Activated naive CD4-positive, alpha-beta T cell treated with anti-CD3 and anti-CD28 coated beads for 36 hours (primary cell): ENCODE measurements around the gene DNAH8. TPM values are rescaled to one million over a fixed set of nuclear protein-coding genes. Genes with fewer than 3 reads are reported as not detected.
A peak's percentile ranks its signal among the peaks of the same experiment; 100 is the strongest.

Source experiments
- CTCF ChIA-PET: fragments of 350-600 bp; sonication (Branson Sonifier 250); formaldehyde crosslinking; loops from one replicate; lab custom pipeline; 2021; ENCODE audit warnings: antibody characterized with exemption; lab: Charles Lee
- DNase-seq: peaks from one replicate; pipeline ENCODE4 v3.0.0-alpha.2; 2020
- H3K27ac Mint-ChIP-seq: one replicate; pipeline ENCODE4 v1.8.0; 2021; ENCODE audit warnings: mild to moderate bottlenecking, mixed read lengths
- H3K27me3 Mint-ChIP-seq: one replicate; pipeline ENCODE4 v1.8.0; 2021; ENCODE audit warnings: low read depth, mixed read lengths
- H3K36me3 Mint-ChIP-seq: one replicate; pipeline ENCODE4 v1.8.0; 2021; ENCODE audit warnings: low read depth, mixed read lengths
- H3K4me1 Mint-ChIP-seq: one replicate; pipeline ENCODE4 v1.8.0; 2021; ENCODE audit warnings: low read depth, mixed read lengths
- H3K4me3 Mint-ChIP-seq: one replicate; pipeline ENCODE4 v1.8.0; 2021; ENCODE audit warnings: mild to moderate bottlenecking, moderate library complexity, mixed read lengths
- H3K9me3 Mint-ChIP-seq: one replicate; pipeline ENCODE4 v1.8.0; 2021; ENCODE audit warnings: mixed read lengths
- intact Hi-C: fragments of 100-400 bp; cut with micrococcal nuclease; formaldehyde crosslinking; loops from one replicate; pipeline ENCODE4 v1.15.1; 2023
- total RNA-seq, 2 experiments: library from RNA; stranded (reverse); gene quantifications; one replicate each; pipeline ENCODE4 v1.2.3, GENCODE V29; 2021

The DNAH8 gene
- total RNA-seq, 2 experiments from 2014 or later: 0.07 to 0.15 TPM

DNA sequence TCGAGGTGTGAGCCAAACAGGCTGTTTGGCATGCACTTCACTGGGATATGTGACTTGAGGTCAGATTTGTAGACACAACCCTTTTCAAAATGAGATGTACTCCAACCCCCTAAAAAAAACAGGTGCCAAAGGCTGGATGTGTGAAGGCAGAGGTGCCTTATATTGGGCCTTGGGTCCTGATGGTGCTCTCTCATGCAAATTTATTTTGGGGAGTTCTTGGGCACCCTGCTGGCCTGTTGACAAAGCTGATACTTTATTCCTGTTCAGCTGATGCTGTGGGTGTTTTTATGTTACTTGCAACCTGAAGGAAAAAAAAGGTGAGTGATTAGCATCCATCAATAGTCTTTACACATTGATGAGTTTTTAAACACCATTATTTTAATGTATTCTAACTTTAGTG is 121.5 kb downstream of the DNAH8 start:
- Mint-ChIP-seq H3K9me3 (no peaks in the 10 kb centered on the region), H3K27ac (no peak overlapping the region), H3K36me3 (no peaks in the 10 kb centered on the region), H3K4me3 (no peak overlapping the region), H3K4me1 (no peaks in the 10 kb centered on the region), H3K27me3 (peaks cover 4% of the 10 kb centered on the region)
- CTCF ChIA-PET: no interaction called here
- DNase-seq: no peak
- intact Hi-C loops: no loop called here

DNA sequence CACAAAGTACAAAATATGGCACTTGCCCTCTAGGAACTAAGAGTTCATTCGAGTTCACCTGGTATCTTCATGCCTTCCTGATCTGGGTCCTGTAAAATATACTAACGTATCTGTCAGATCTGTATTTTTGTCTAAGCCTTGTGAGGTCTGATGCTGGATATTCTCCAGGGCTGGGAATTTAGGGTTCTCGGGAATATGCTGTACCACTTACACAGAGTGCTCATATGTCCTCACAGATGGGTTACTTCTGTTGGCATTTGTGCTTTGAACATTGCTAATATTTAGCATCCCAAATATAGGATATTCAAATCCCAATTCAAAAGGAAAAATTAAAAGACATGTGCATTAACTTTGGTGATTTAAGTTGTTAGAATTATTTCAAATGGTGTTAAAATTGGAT is 122.0 kb downstream of the DNAH8 start:
- intact Hi-C loops: no loop called here
- Mint-ChIP-seq H3K27ac (no peak overlapping the region), H3K27me3 (peaks cover 4% of the 10 kb centered on the region)

DNA sequence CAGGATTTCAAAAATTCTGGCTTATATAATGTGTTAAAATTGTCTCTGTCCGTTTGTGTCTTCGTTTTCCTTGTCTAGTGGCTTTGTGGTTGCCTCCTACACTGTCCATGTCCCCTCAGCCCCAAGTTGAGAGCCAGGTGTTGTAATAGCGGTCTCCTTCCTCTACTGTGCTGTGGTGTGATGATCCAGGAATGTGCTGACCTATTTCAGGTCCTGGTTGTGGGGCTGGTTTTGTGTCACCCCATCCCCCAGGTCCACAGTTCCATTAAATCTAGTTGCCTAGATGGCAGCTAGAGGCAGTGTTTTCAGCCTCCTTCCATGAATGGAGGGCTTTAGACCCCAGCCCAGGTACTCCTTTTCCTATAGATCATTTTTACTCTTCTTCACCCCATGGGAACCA is 128.7 kb downstream of the DNAH8 start:
- Mint-ChIP-seq H3K27ac (no peak overlapping the region), H3K4me1 (peaks cover 7% of the 10 kb centered on the region), H3K9me3 (no peaks in the 10 kb centered on the region), H3K36me3 (no peaks in the 10 kb centered on the region), H3K27me3 (peaks cover 7% of the 10 kb centered on the region), H3K4me3 (no peak overlapping the region)
- no peak for DNase-seq
- CTCF ChIA-PET: no interaction called here
- intact Hi-C loops: no loop called here

More for the DNA sequence above, 122.0 kb downstream of the DNAH8 start:
- H3K36me3 Mint-ChIP-seq: no peaks in the 10 kb centered on the region
- no peaks in the 10 kb centered on the region for H3K9me3 Mint-ChIP-seq
- CTCF ChIA-PET: no interaction called here
- H3K4me3 Mint-ChIP-seq: no peak overlapping the region
- DNase-seq: no peak
- H3K4me1 Mint-ChIP-seq: no peaks in the 10 kb centered on the region

DNA sequence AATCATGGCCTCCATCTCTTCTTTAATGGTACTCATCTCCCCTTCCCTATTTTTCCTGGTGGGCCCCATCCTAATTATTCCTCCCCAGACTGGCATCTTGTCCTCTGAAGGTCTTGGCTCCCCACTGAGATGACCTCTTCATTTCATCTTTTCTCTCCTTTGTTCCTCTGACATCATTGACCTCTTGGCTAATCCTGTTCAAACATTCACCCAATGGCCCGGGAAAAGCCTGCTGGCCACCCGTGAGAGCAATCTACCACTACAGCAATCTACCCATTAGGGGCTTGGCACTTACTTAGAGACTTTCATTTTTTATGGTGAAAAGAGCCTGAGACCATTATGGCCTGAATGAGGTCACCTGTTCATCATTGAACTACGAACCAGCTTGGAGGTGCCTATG is 130.8 kb downstream of the DNAH8 start:
- Mint-ChIP-seq H3K27me3 (peaks cover 6% of the 10 kb centered on the region), H3K9me3 (no peaks in the 10 kb centered on the region), H3K27ac (no peak overlapping the region), H3K4me1 (peaks cover 7% of the 10 kb centered on the region), H3K36me3 (no peaks in the 10 kb centered on the region), H3K4me3 (no peak overlapping the region)
- CTCF ChIA-PET: no interaction called here
- intact Hi-C loops: no loop called here
- no peak for DNase-seq

DNA sequence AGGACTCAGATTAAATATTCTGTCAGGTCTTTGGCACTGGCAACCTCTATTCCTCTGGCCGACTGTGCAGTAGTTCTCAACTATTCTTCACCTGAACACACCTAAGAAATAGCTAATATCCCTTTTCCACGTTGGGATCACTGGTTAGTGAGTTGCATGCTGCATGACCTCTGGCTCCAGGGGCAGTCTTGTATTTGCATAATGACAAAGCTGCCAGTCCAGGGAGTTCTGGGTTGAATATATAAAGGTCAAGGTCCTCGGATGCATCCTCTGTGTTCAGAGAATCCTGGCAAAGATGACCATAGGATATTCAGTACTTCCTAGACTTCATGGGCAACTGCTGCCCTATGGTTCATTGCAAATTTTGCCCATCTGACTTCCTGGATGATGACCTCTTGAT is 131.2 kb downstream of the DNAH8 start:
- Mint-ChIP-seq H3K4me1 (peaks cover 7% of the 10 kb centered on the region), H3K36me3 (no peaks in the 10 kb centered on the region), H3K27me3 (peaks cover 5% of the 10 kb centered on the region), H3K4me3 (no peak overlapping the region), H3K9me3 (no peaks in the 10 kb centered on the region), H3K27ac (no peak overlapping the region)
- intact Hi-C loops: no loop called here
- CTCF ChIA-PET: interaction anchor here (0.6 kb wide), 1 partner anchor 1423 kb away, joined by 3 read pairs; no protein-coding TSS in a partner anchor
- DNase-seq: no peak

DNA sequence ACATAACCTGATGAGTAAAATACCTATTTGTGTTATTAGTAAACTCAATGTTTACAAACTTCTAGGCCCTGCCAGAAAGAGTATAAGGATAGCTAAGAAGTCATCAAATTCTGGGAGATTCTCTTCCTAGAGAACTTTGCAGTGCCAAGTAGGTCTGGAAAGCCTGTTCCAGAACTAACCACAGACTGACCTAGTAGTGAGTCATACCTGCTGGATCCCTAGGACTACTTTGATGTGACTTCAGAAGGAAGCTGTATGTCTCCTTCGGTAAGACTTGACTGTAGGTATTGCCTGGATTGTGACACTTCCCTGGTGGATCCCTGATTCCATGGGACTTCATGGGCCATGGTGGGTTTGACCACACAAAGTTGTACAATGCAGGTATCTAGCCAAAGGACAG is 131.7 kb downstream of the DNAH8 start:
- Mint-ChIP-seq H3K27me3 (peaks cover 5% of the 10 kb centered on the region), H3K9me3 (no peaks in the 10 kb centered on the region), H3K4me1 (peaks cover 7% of the 10 kb centered on the region), H3K4me3 (no peak overlapping the region), H3K36me3 (no peaks in the 10 kb centered on the region), H3K27ac (no peak overlapping the region)
- intact Hi-C loops: no loop called here
- CTCF ChIA-PET: interaction anchor here (0.6 kb wide), 1 partner anchor 1422 kb away, joined by 3 read pairs; no protein-coding TSS in a partner anchor
- DNase-seq: no peak

DNA sequence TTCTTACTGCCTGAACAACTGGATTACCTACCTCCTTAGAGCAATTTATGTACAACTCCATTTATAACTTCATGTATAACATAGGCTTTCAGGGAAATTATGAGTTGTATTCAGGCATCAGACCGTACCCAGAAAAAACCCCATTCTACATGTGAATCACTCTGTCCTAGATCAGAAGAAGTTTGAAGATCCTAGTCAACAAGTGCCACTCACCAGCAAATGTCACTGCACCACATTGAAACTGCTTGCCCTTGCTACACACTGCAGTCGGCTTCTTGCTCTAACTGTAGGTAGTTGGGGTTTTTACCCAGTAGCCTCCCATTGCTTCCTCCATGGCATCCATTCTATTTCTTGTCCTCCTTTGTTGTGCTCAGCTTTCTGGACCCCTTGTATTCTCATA is 132.4 kb downstream of the DNAH8 start:
- CTCF ChIA-PET: no interaction called here
- DNase-seq: peak; percentile 40
- Mint-ChIP-seq H3K4me1 (peaks cover 7% of the 10 kb centered on the region), H3K36me3 (no peaks in the 10 kb centered on the region), H3K27ac (peak overlapping the region; percentile 47), H3K27me3 (peaks cover 5% of the 10 kb centered on the region), H3K4me3 (no peak overlapping the region), H3K9me3 (no peaks in the 10 kb centered on the region)
- intact Hi-C loops: no loop called here

DNA sequence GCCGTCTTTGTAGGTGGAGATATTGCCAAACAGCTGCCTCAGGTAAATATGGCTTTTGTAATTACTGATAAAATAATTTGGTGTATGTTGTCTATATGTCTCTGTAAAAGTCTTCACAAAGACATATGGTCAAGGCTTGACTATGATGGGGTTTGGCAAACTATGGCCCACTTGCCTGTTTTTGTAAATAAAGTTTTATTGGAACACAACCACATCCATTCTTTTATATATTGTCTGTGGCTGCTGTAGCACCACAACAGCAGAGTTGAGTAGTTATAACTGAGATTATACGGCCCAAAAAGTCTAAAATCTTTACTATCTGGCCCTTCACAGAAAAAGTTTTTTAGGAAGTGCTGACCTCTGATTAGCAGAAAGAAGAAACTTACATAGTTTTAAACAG is 133.6 kb downstream of the DNAH8 start:
- H3K4me1 Mint-ChIP-seq: peaks cover 7% of the 10 kb centered on the region
- intact Hi-C loops: no loop called here
- no peaks in the 10 kb centered on the region for H3K9me3 Mint-ChIP-seq
- H3K4me3 Mint-ChIP-seq: no peak overlapping the region
- no peak for DNase-seq
- H3K27me3 Mint-ChIP-seq: peaks cover 4% of the 10 kb centered on the region
- H3K36me3 Mint-ChIP-seq: no peaks in the 10 kb centered on the region
- CTCF ChIA-PET: no interaction called here
- H3K27ac Mint-ChIP-seq: no peak overlapping the region

DNA sequence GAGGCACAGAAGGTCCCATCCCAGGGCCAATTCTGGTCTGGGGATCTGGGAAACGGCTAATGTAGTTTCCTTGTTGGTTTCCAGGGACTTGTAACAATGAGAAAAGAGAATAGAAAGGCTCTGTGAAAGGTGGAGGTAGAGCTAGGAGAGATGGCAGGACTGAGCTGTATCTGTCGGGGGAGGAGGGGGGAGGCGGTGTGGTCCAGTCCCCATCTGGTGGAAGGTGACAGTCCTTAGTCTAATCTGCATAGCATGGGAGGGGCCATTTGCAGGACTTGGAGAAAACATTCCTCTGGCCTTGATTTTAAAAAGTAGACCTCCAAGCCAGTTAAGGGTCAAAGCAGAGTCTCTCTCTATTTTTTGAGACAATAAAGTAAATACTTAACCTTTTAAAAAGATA is 137.1 kb downstream of the DNAH8 start:
- peaks cover 4% of the 10 kb centered on the region for H3K27me3 Mint-ChIP-seq
- H3K27ac Mint-ChIP-seq: no peak overlapping the region
- CTCF ChIA-PET: no interaction called here
- DNase-seq: no peak
- no peaks in the 10 kb centered on the region for H3K9me3 Mint-ChIP-seq
- no peaks in the 10 kb centered on the region for H3K36me3 Mint-ChIP-seq
- intact Hi-C loops: no loop called here
- H3K4me3 Mint-ChIP-seq: no peak overlapping the region
- peaks cover 4% of the 10 kb centered on the region for H3K4me1 Mint-ChIP-seq

DNA sequence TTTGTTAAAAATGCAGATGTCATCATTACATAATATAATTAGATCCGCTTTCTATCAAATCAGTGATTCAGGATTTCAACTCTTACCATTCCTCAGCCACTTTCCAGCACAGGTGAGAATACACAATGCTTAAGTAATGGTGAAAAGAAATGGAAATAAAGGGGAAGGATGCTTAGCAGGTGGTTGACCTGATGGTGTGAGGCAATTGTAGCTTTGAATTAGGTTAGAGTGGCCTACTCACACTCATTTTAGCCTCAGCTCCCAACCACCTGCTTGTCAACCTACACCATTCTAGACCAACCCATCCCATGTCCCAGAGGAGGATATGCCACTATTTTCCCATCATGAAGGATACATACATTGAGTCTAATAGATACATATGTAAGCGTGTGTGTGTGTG is 138.1 kb downstream of the DNAH8 start:
- Mint-ChIP-seq H3K27ac (no peak overlapping the region), H3K27me3 (peaks cover 2% of the 10 kb centered on the region)
- CTCF ChIA-PET: no interaction called here

DNA sequence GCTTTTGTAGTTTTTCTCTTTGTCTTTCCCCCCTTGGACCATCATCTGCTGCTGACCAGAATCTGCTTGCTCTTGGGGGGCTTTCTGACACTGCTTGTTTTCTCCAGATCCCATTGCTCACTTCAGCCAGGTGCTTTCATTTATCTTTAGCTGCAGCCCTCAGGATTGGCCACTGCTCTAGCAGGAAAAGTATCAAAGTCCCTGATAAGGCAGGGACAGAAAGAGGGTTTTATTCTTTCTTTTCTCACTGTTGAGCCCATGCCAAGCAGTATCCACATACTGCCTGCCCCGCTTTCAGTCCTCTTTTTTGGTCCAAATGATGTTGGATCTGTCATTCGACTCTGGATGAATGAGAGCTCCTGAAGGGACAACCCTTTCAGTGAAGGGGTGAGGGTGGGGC is 141.4 kb downstream of the DNAH8 start:
- H3K27ac Mint-ChIP-seq: no peak overlapping the region
- intact Hi-C loops: no loop called here

More for the DNA sequence above, 138.1 kb downstream of the DNAH8 start:
- no peaks in the 10 kb centered on the region for H3K9me3 Mint-ChIP-seq
- DNase-seq: no peak
- no peak overlapping the region for H3K4me3 Mint-ChIP-seq
- H3K36me3 Mint-ChIP-seq: no peaks in the 10 kb centered on the region
- no peaks in the 10 kb centered on the region for H3K4me1 Mint-ChIP-seq
- intact Hi-C loops: no loop called here

DNA sequence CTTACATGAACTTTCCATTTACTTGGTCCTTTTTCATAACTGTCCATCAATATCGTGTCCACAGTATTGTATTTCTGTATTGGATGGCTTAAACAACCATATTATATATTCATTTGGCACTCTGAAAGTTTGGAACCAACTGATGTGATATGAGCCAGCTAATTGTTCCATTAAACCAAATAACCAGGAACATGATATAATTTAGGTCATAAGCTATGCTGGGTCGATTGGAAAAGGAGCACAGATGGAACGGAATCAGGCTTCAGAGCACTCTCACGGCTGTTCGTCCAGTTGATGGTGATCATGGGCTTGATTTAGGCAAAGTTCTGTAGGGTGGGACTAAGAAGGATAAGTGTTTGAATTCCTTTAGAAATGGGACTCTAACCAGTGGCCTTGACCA is 142.7 kb downstream of the DNAH8 start:
- H3K9me3 Mint-ChIP-seq: no peaks in the 10 kb centered on the region
- DNase-seq: no peak
- H3K4me1 Mint-ChIP-seq: no peaks in the 10 kb centered on the region
- CTCF ChIA-PET: no interaction called here
- H3K27ac Mint-ChIP-seq: no peak overlapping the region
- no peaks in the 10 kb centered on the region for H3K36me3 Mint-ChIP-seq
- intact Hi-C loops: no loop called here
- no peak overlapping the region for H3K4me3 Mint-ChIP-seq
- H3K27me3 Mint-ChIP-seq: peaks cover 2% of the 10 kb centered on the region

More for the DNA sequence above, 141.4 kb downstream of the DNAH8 start:
- DNase-seq: no peak
- CTCF ChIA-PET: no interaction called here
- peaks cover 2% of the 10 kb centered on the region for H3K27me3 Mint-ChIP-seq
- H3K9me3 Mint-ChIP-seq: no peaks in the 10 kb centered on the region
- no peaks in the 10 kb centered on the region for H3K36me3 Mint-ChIP-seq
- H3K4me1 Mint-ChIP-seq: no peaks in the 10 kb centered on the region
- H3K4me3 Mint-ChIP-seq: no peak overlapping the region

DNA sequence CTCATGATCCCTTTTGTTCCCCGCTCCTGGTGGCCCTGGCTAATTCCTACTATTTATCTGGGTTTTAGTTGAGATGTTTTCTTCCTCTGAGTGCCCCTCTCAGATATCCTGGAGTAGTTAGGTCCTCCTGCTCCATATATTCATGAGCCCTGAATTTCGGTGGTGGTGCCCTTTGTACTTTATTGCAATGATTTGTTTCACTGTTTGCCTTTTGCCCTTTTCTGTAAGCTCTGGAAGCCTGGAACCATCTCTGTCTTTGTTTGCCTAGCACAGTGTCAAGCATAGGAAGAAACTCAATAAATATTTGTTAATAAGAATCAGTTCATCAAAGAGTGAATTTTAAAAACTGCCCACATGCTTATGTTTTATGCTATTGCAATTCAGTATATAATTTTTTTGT is 144.9 kb downstream of the DNAH8 start:
- Mint-ChIP-seq H3K27ac (no peak overlapping the region), H3K27me3 (peaks cover 2% of the 10 kb centered on the region), H3K36me3 (no peaks in the 10 kb centered on the region), H3K9me3 (no peaks in the 10 kb centered on the region), H3K4me1 (no peaks in the 10 kb centered on the region), H3K4me3 (no peak overlapping the region)
- DNase-seq: no peak
- intact Hi-C loops: no loop called here
- CTCF ChIA-PET: no interaction called here
